CD4-positive, alpha-beta T cell treated with Interleukin-6 at 100 ng/mL for 8 hours (primary cell): ENCODE results near the gene ZNF787.
"Not testable (repeated sequence)": the region's sequence is repeated elsewhere in the genome, so short reads cannot be mapped to it uniquely, and the experiment has no call there.

ENCODE experiments used
- DNase-seq: peaks from one replicate; pipeline ENCODE4 v3.0.0-alpha.2; 2020; ENCODE audit warnings: mixed read lengths, low spot score

Gene ZNF787

GRCh38 chr19:56105090-56105701, 15.9 kb downstream of the ZNF787 start:
- peak; percentile 40 for DNase-seq

GRCh38 chr19:56104423-56104822, 16.7 kb downstream of the ZNF787 start:
- DNase-seq: no peak

- DNase-seq: no peak
These were observed 18.0 kb downstream of the ZNF787 start for GRCh38 chr19:56103027-56103614.

- no peak for DNase-seq
These were observed 19.2 kb downstream of the ZNF787 start for GRCh38 chr19:56101746-56102535.

- DNase-seq: no peak
These were observed 20.0 kb downstream of the ZNF787 start for GRCh38 chr19:56101095-56101494.

- DNase-seq: no peak
These were observed 21.2 kb downstream of the ZNF787 start for GRCh38 chr19:56099638-56100539.

GRCh38 chr19:56098731-56099568, 22.1 kb downstream of the ZNF787 start:
- no peak for DNase-seq

- not testable (repeated sequence) for DNase-seq
These were observed 22.9 kb downstream of the ZNF787 start for GRCh38 chr19:56098237-56098636.

- DNase-seq: no peak
These were observed 23.3 kb downstream of the ZNF787 start for GRCh38 chr19:56097776-56098175.

- no peak for DNase-seq
These were observed 23.8 kb downstream of the ZNF787 start for GRCh38 chr19:56097306-56097705.

- DNase-seq: no peak
These were observed 24.4 kb downstream of the ZNF787 start for GRCh38 chr19:56096665-56097064.

- no peak for DNase-seq
These were observed 26.6 kb downstream of the ZNF787 start for GRCh38 chr19:56094449-56094848.

- no peak for DNase-seq
These were observed 28.1 kb downstream of the ZNF787 start for GRCh38 chr19:56092685-56093631.

GRCh38 chr19:56091751-56092546, 29.1 kb downstream of the ZNF787 start:
- no peak for DNase-seq

- no peak for DNase-seq
These were observed 30.0 kb downstream of the ZNF787 start for GRCh38 chr19:56091066-56091490.

GRCh38 chr19:56089344-56089743, 31.8 kb downstream of the ZNF787 start:
- DNase-seq: no peak

GRCh38 chr19:56088497-56089215, 32.4 kb downstream of the ZNF787 start:
- no peak for DNase-seq

- DNase-seq: no peak
These were observed 33.2 kb downstream of the ZNF787 start for GRCh38 chr19:56087647-56088496.
